Activated naive CD4-positive, alpha-beta T cell treated with anti-CD3 and anti-CD28 coated beads, Interleukin-2, amount 10 ng/mL, durations not matched to agents 7 days and 5 days (primary cell): Measurements from ENCODE around the gene C1orf115.
"Not testable (repeated sequence)": the region's sequence is repeated elsewhere in the genome, so short reads cannot be mapped to it uniquely, and the experiment has no call there.

Experiments
- CTCF ChIA-PET: fragments of 350-600 bp; sonication (Branson Sonifier 250); formaldehyde crosslinking; loops from one replicate; lab custom pipeline; 2021; ENCODE audit warnings: antibody characterized with exemption; lab: Charles Lee
- DNase-seq: peaks from one replicate; pipeline ENCODE4 v3.0.0-alpha.2; 2020
- H3K27ac Mint-ChIP-seq: one replicate; pipeline ENCODE4 v1.8.0; 2021; ENCODE audit warnings: mild to moderate bottlenecking, moderate library complexity, mixed read lengths
- H3K27me3 Mint-ChIP-seq: one replicate; pipeline ENCODE4 v1.8.0; 2021; ENCODE audit warnings: mild to moderate bottlenecking, mixed read lengths
- H3K36me3 Mint-ChIP-seq: one replicate; pipeline ENCODE4 v1.8.0; 2021; ENCODE audit warnings: mixed read lengths
- H3K4me1 Mint-ChIP-seq: one replicate; pipeline ENCODE4 v1.8.0; 2021; ENCODE audit warnings: mixed read lengths
- H3K4me3 Mint-ChIP-seq: one replicate; pipeline ENCODE4 v1.8.0; 2021; ENCODE audit warnings: mild to moderate bottlenecking, moderate library complexity, mixed read lengths
- H3K9me3 Mint-ChIP-seq: one replicate; pipeline ENCODE4 v1.8.0; 2021; ENCODE audit warnings: mixed read lengths

Gene C1orf115

DNA sequence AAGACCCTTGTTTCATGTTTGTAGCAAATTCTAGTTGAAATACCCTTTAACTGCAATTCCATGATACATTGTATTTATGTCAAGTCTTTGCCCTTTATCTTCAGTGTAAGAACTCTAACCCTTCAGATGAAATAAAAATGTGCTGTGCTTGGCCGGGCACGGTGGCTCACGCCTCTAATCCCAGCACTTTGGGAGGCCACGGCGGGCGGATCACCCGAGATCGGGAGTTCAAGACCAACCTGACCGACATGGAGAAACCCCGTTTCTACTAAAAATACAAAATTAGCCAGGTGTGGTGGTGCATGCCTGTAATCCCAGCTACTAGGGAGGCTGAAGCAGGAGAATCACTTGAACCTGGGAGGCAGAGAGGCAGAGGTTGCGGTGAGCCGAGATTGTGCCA, 6.4 kb upstream of the C1orf115 start:
- DNase-seq, H3K4me3 Mint-ChIP-seq, H3K36me3 Mint-ChIP-seq, CTCF ChIA-PET, H3K4me1 Mint-ChIP-seq, H3K27ac Mint-ChIP-seq, H3K9me3 Mint-ChIP-seq: not testable (repeated sequence)
- H3K27me3 Mint-ChIP-seq: peaks cover 11% of the 10 kb centered on the region

DNA sequence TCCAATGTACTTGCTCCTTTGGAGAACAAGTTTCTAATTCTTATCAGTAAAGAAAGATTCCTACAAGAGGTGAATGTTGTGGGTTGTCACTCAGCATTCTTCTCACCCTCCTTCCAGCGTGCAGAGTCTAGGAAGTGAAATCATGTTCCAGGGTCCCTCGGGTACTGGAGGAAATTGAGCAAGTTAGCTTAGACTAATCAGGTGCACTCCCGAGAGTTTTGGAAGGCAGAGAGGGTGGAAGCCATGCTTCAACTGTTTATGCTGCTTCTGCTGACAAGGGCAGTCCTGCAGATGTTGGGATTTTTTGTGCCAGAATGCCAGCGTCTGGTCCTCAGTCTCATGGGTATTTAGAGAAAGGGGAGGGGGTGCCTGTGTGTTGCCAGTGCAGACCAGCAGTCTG, 5.3 kb upstream of the C1orf115 start:
- H3K36me3 Mint-ChIP-seq: no peaks in the 10 kb centered on the region
- peaks cover 14% of the 10 kb centered on the region for H3K27me3 Mint-ChIP-seq
- H3K9me3 Mint-ChIP-seq: no peaks in the 10 kb centered on the region
- DNase-seq: no peak
- no peak overlapping the region for H3K4me3 Mint-ChIP-seq
- CTCF ChIA-PET: interaction anchor here (1.0 kb wide), 1 partner anchor 48 kb away, joined by 3 read pairs; no protein-coding TSS in a partner anchor
- peaks cover 9% of the 10 kb centered on the region for H3K4me1 Mint-ChIP-seq
- H3K27ac Mint-ChIP-seq: no peak overlapping the region

DNA sequence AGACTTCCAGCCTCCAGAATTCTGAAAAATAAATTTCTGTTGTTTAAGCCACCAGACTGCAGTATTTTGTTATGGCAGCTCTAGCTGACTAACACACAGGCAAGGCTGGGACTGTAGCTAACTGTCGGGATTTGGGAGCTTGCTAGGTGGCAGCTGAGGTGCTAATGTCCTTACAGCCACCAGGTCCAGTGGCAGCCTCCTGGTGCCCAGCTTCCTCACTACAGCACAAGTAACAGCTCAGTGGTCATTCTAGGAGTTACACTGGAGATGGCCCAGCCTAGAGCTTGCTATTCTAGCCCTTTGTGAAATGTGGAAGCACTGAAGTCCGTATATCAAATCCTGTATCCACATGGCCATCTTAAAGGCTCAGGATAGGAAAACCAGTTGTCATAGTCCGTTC, 4.3 kb upstream of the C1orf115 start:
- Mint-ChIP-seq H3K4me3 (no peak overlapping the region), H3K27me3 (peaks cover 18% of the 10 kb centered on the region), H3K36me3 (no peaks in the 10 kb centered on the region), H3K4me1 (peaks cover 6% of the 10 kb centered on the region), H3K27ac (no peak overlapping the region), H3K9me3 (no peaks in the 10 kb centered on the region)
- CTCF ChIA-PET: no interaction called here
- DNase-seq: no peak

DNA sequence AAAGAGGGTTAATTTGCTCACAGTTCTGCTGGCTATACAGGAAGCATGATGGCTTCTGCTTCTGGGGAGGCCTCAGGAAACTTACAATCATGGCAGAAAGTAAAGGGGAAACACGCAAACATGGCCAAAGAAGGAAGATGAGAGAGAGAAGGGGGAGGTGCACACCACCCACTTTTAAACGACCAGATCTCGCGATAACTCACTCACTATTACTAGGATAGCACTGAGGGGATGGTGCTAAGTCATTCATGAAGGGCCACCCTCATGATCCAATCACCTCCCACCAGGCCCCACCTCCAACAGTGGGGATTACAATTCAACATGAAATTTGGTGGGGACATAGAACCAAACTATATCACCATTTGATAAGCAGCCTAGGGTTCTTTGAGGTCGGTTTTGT, 2.4 kb upstream of the C1orf115 start:
- no peak for DNase-seq
- Mint-ChIP-seq H3K27ac (no peak overlapping the region), H3K36me3 (no peaks in the 10 kb centered on the region), H3K9me3 (no peaks in the 10 kb centered on the region), H3K27me3 (peaks cover 35% of the 10 kb centered on the region), H3K4me3 (no peak overlapping the region), H3K4me1 (peaks cover 6% of the 10 kb centered on the region)
- CTCF ChIA-PET: no interaction called here

DNA sequence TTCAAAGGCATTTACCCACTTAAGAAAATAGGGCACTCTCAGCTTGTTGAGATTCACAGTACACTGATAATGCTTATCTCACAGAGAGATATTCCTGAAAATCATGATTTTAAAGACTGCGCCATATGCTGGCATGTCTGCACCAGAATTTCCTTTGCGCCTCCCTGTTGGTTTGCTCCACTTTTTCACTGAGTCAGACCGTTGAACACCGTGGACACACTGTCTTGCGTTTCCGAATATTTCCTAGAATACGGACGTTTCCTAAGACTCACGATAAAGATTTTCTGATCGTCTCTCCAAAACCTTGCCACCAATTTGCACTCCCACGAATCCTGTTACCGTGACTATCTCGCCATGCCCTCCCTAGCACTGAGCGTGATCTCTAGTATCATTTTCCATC, 497 bp upstream of the C1orf115 start:
- CTCF ChIA-PET: interaction anchor here (1.1 to 1.6 kb wide), 3 partner anchors 44 to 340 kb away, joined by 3 to 6 read pairs (median 4); no protein-coding TSS in a partner anchor
- peaks cover 6% of the 10 kb centered on the region for H3K4me1 Mint-ChIP-seq
- H3K27me3 Mint-ChIP-seq: peaks cover 29% of the 10 kb centered on the region
- H3K36me3 Mint-ChIP-seq: no peaks in the 10 kb centered on the region
- no peaks in the 10 kb centered on the region for H3K9me3 Mint-ChIP-seq
- peak overlapping the region; percentile 80 for H3K4me3 Mint-ChIP-seq
- H3K27ac Mint-ChIP-seq: no peak overlapping the region
- DNase-seq: no peak

DNA sequence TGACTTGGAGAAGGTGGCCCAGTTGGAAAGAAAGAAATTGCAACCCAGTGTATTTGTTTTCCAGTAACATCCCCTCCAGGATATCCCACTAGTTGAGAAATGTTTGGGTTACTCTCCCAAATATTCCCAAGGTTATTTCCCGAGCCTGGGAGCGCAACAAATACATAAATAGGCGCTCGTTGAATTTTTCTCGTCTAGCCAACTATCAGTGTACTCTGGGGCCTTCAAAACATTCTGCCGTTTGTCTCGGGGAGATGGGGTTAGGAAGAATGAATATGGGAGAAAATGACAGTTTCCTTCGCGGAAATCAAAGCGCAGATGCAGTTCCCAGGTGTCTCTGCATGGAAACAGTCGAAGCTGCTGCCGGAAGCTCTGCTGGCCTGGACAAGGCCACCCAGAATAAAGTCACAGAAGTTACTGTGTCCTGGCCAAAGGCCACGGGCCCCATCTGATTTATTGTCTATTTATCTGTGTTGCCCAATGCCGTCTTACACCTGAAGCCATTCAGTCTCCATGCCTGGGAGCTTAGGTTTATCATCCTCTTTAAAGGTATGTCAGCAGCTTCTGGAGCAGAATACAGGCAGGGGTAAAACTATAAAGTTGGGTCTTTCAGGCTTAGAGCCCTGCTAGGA, 1.0 kb downstream of the C1orf115 start:
- CTCF ChIA-PET: interaction anchor here (0.8 to 1.8 kb wide), 2 partner anchors 42 kb away, joined by 4 to 6 read pairs; no protein-coding TSS in a partner anchor
- Mint-ChIP-seq H3K9me3 (no peaks in the 10 kb centered on the region), H3K27ac (no peak overlapping the region), H3K36me3 (no peaks in the 10 kb centered on the region), H3K27me3 (peaks cover 29% of the 10 kb centered on the region), H3K4me1 (peaks cover 6% of the 10 kb centered on the region), H3K4me3 (peak overlapping the region; percentile 60)
- no peak for DNase-seq

DNA sequence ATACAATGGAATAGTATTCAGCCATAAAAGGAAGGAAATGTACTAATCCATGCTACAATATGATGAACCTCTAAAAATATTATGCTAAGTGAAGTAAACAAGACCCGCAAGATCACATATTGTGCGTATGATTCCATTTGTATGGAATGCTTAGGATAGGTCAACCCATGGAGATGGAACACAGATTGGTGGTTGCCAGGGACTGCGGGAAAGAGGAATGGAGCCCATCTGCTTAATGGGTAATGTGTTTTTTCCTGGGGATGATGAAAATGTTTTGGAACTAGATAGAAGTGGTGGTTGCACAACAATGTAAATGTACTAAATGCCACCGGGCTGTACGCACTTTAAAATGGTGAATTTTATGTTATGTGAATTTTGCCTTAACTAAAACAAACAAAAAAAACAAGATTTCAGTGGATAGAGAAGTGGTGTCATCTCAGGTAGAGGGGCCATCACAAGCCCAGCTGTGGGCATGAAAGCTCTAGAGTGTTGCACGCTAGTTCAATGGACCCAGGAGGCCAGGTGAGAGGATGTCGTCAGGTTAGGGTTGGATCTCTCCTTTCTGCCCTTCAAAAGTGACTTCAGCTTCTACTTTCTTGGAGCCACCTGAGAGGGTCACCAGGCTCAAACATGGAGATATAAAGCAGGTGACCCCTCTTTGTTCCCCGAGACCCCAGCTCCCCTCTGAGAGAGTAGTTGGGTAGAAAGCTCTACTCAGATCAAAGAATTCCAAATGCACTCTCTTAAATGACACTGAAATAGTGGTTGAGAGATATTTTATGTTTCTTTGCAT, 2.5 kb downstream of the C1orf115 start:
- peaks cover 6% of the 10 kb centered on the region for H3K4me1 Mint-ChIP-seq
- CTCF ChIA-PET: interaction anchor here (0.7 to 2.4 kb wide), 5 partner anchors 14 to 704 kb away, joined by 3 to 7 read pairs (median 3); no protein-coding TSS in a partner anchor
- no peak overlapping the region for H3K4me3 Mint-ChIP-seq
- H3K27ac Mint-ChIP-seq: no peak overlapping the region
- no peaks in the 10 kb centered on the region for H3K9me3 Mint-ChIP-seq
- H3K27me3 Mint-ChIP-seq: peaks cover 29% of the 10 kb centered on the region
- no peak for DNase-seq
- H3K36me3 Mint-ChIP-seq: no peaks in the 10 kb centered on the region

DNA sequence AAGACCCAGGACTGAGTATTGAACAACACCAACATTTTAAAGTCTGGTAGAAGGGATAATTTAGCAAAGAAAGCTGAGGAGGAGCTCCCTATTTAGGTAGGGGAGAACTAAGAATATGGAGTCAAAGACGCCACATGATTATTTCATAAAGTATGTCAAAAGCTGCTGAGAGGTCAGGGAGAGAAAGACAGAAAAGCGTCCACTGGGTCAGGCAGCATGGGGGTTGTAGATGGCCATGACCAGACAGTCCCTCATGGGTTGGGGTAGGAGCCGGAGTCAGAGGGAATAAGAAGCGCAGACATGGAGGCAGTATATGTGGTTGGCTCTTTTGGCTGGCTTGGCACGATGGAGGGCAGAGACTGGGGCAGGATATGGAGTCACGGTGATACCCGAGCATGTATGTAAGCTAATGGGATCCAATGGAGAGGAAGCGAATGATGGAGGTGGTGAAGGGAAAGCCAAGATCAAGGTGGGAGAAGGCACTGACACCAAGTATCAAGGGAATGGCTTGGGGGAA, 4.8 kb downstream of the C1orf115 start:
- peaks cover 29% of the 10 kb centered on the region for H3K27me3 Mint-ChIP-seq
- no peak for DNase-seq
- CTCF ChIA-PET: no interaction called here
- no peaks in the 10 kb centered on the region for H3K36me3 Mint-ChIP-seq
- no peak overlapping the region for H3K27ac Mint-ChIP-seq
- H3K4me1 Mint-ChIP-seq: peaks cover 3% of the 10 kb centered on the region
- H3K4me3 Mint-ChIP-seq: no peak overlapping the region
- no peaks in the 10 kb centered on the region for H3K9me3 Mint-ChIP-seq

DNA sequence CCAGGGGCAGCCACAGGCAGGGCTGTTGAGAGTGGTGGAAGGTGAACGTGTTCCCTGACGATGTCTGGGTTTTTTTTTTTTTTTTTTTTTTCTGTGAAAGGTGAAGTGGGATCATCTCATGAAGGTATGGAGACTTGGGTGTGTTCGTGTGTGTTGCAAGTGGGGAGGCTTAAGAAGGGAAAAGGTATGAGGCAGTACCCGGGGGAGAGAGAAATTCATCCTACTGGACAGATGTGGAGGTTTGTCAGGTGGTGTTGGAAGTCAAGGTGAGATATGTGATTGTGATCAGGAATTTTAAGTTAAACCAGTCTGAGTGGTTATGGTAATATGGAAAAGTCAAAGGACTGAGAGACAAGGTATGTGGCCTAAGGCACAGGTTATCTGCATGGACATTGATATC, 5.3 kb downstream of the C1orf115 start:
- H3K36me3 Mint-ChIP-seq: no peaks in the 10 kb centered on the region
- no peak overlapping the region for H3K27ac Mint-ChIP-seq
- H3K4me3 Mint-ChIP-seq: no peak overlapping the region
- CTCF ChIA-PET: no interaction called here
- no peak for DNase-seq
- H3K9me3 Mint-ChIP-seq: no peaks in the 10 kb centered on the region
- H3K27me3 Mint-ChIP-seq: peaks cover 26% of the 10 kb centered on the region
- peaks cover 2% of the 10 kb centered on the region for H3K4me1 Mint-ChIP-seq

DNA sequence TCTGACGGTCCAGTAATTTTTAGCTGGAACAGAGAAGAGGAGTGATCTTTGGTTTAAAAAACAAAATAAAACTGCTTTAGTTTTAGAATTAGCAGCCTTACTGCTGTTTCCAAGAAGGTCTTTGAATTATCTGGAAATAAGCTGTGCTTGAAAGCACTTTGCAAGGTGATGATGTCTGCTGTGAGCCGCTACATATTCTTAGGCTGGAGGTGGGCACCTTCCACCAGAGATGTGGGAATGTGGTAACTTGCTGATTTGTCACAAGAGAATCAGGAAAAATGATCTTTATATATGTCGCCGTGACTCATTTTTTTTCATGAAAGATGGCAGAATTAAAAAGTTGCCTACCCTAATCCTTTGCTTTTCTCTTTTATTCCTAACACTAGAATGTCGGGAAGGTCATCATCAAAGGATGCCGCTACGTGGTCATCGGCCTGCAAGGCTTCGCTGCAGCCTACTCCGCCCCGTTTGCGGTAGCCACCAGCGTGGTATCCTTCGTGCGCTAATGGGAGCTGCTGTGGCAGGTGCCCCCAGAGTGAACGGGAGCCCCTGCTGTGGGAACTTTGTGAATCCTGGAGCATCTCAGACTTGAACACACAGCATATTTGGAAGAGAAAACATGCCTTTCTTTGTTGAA, 6.2 kb downstream of the C1orf115 start:
- H3K4me1 Mint-ChIP-seq: no peaks in the 10 kb centered on the region
- DNase-seq: no peak
- no peaks in the 10 kb centered on the region for H3K36me3 Mint-ChIP-seq
- CTCF ChIA-PET: no interaction called here
- H3K4me3 Mint-ChIP-seq: no peak overlapping the region
- H3K27ac Mint-ChIP-seq: no peak overlapping the region
- no peaks in the 10 kb centered on the region for H3K9me3 Mint-ChIP-seq
- H3K27me3 Mint-ChIP-seq: peaks cover 19% of the 10 kb centered on the region

DNA sequence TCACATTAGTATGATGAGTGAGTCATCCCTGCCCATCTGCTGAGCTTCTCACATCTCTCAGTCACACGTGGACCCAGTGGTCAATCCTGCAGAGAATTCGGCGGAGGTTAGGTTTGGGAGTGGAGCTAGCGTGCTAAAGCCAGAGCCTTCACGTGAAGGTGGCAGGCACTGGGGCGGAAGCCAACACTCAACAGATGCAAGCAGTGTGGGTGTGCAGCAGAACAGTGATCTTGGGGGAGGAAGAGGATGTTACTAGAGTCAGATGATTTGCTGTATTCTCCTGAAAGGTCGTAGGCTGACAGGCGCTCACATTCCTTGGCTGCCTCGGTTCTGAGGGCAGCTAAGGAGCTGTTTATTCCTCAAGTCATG, 6.7 kb downstream of the C1orf115 start:
- Mint-ChIP-seq H3K4me3 (no peak overlapping the region), H3K27me3 (peaks cover 14% of the 10 kb centered on the region), H3K27ac (no peak overlapping the region), H3K4me1 (peaks cover under 1% of the 10 kb centered on the region), H3K36me3 (no peaks in the 10 kb centered on the region), H3K9me3 (no peaks in the 10 kb centered on the region)
- no peak for DNase-seq
- CTCF ChIA-PET: interaction anchor here (0.6 kb wide), 1 partner anchor 36 kb away, joined by 3 read pairs; no protein-coding TSS in a partner anchor

DNA sequence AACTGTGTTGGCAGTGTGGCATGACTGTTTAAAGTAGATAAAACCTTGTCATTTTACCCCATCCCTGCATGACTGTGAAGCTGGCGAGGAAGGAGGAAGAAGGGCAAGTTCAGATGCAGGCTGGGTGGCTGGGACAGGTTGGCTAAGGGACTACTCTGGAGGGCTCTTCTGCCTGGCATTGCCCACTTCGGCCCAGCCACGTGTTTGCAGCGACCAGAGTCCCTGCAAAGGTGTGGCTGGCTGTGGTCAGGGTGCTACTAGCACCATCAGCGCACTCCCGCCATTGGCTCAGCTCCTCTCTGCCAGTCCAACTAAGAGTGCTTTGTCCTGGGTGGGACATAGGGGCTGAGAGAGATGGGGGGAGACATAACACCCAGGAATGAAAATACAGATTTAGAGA, 7.2 kb downstream of the C1orf115 start:
- Mint-ChIP-seq H3K36me3 (no peaks in the 10 kb centered on the region), H3K9me3 (no peaks in the 10 kb centered on the region), H3K27me3 (peaks cover 14% of the 10 kb centered on the region), H3K4me3 (no peak overlapping the region), H3K27ac (no peak overlapping the region), H3K4me1 (peaks cover 6% of the 10 kb centered on the region)
- CTCF ChIA-PET: interaction anchor here (0.6 kb wide), 1 partner anchor 36 kb away, joined by 3 read pairs; no protein-coding TSS in a partner anchor
- no peak for DNase-seq

DNA sequence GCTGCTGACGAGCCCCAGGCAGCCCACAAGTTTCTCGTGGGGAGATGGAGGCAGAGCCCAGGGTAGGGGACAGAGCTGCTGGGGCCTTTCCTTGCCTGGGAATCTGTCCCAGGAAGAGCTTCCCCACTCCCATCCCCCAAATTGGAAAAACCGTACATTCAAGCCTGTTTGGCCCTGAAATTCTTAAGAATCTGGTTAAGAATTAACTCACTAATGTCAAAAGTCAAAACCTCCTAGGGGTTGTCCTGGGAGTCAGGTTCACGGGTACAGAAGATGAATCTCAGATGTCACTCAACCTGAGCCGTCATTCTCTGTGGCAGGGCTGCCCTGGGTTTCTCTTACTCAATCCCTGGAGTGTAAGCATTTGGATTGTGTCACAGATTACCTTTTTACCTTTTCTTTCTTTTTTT, 8.4 kb downstream of the C1orf115 start:
- CTCF ChIA-PET: no interaction called here
- H3K27me3 Mint-ChIP-seq: peaks cover 18% of the 10 kb centered on the region

DNA sequence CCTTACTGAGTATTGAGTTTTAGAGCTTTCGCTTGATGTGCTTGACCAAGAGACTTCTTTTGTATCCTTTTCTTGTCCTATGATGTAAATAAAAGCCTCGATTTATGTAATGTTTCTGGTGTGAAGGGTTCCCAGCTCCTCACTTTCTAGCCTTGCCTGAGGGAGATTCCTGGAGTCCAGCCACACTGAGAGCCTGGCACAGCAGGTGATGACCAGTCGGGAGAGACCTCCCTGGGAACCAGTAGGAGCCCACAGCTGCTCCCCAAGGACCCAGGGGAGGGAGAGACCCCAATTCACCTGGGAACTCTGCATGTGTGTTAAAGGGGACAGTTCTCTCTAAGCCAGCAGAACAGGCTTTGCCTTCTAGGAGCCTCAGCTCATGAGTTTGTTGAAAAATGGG, 8.9 kb downstream of the C1orf115 start:
- CTCF ChIA-PET: no interaction called here
- Mint-ChIP-seq H3K9me3 (no peaks in the 10 kb centered on the region), H3K27ac (no peak overlapping the region), H3K4me3 (no peak overlapping the region), H3K36me3 (no peaks in the 10 kb centered on the region), H3K27me3 (peaks cover 18% of the 10 kb centered on the region), H3K4me1 (peaks cover 6% of the 10 kb centered on the region)
- DNase-seq: no peak

More for the DNA sequence above, 8.4 kb downstream of the C1orf115 start:
- H3K9me3 Mint-ChIP-seq: no peaks in the 10 kb centered on the region
- no peak overlapping the region for H3K4me3 Mint-ChIP-seq
- no peak for DNase-seq
- H3K4me1 Mint-ChIP-seq: peaks cover 6% of the 10 kb centered on the region
- no peaks in the 10 kb centered on the region for H3K36me3 Mint-ChIP-seq
- no peak overlapping the region for H3K27ac Mint-ChIP-seq
